K562 (cell line): ENCODE results near the gene GDF15. TPM values are rescaled to one million over a fixed set of nuclear protein-coding genes. Genes with fewer than 3 reads are reported as not detected.

Experiments
- ATF3 ChIP-seq, 2 experiments: fragments of 450-650 bp in 1 of 2; sonication (generic) in 1 of 2; formaldehyde crosslinking in 1 of 2; IDR thresholded peaks in 1 of 2; conservative IDR thresholded peaks in 1 of 2; 2 replicates each; pipeline versions ENCODE4 v1.6.1 to v1.8.1; 2016 to 2023; ENCODE audit warnings: mild to moderate bottlenecking in 2 of 2, moderate library complexity in 2 of 2, inconsistent platforms in 1 of 2, missing genetic modification reagents in 1 of 2
- DEAF1 ChIP-seq: fragments of 450-650 bp; formaldehyde crosslinking; IDR thresholded peaks from 2 replicates; pipeline ENCODE4 v1.4.0; 2020; ENCODE audit warnings: mild to moderate bottlenecking, moderate library complexity
- E2F5 ChIP-seq: sonication (generic); formaldehyde crosslinking; IDR thresholded peaks from 2 replicates; pipeline ENCODE4 v1.8.0; 2022; ENCODE audit warnings: mild to moderate bottlenecking, missing genetic modification reagents
- ELF4 ChIP-seq: fragments of 450-650 bp; formaldehyde crosslinking; IDR thresholded peaks from 2 replicates; pipeline ENCODE4 v1.4.0; 2022; ENCODE audit warnings: missing genetic modification characterization
- GABPB2 ChIP-seq: fragments of 250-450 bp; sonication (Bioruptor Pico); conservative IDR thresholded peaks from 2 replicates; pipeline ENCODE4 v1.5.1; 2021; ENCODE audit warnings: mild to moderate bottlenecking
- HBP1 ChIP-seq: fragments of 450-650 bp; formaldehyde crosslinking; IDR thresholded peaks from 2 replicates; pipeline ENCODE4 v1.4.0; 2022; ENCODE audit warnings: missing genetic modification characterization
- KDM1A ChIP-seq, 2 experiments: fragments of 450-650 bp; IDR thresholded peaks; 2 replicates each; pipeline ENCODE4 v1.6.1; 2016; ENCODE audit warnings: mild to moderate bottlenecking in 2 of 2
- NCOA6 ChIP-seq: fragments of 450-650 bp; IDR thresholded peaks from 2 replicates; pipeline ENCODE4 v1.6.1; 2017; ENCODE audit warnings: mild to moderate bottlenecking
- SMARCE1 ChIP-seq: fragments of 450-650 bp; IDR thresholded peaks from 2 replicates; pipeline ENCODE4 v1.7.1; 2016; ENCODE audit warnings: mild to moderate bottlenecking
- TBL1XR1 ChIP-seq, 2 experiments: IDR thresholded peaks; 2 replicates each; pipeline ENCODE4 v1.6.1; 2012; ENCODE audit warnings: improper control_type of control experiment in 2 of 2, low read length in 2 of 2, mild to moderate bottlenecking in 1 of 2
- YY1 ChIP-seq, 3 experiments: IDR thresholded peaks; 2 replicates each; pipeline ENCODE4 v1.6.1; 2011; ENCODE audit warnings: low read length in 2 of 3, mild to moderate bottlenecking in 2 of 3, moderate library complexity in 2 of 3, borderline replicate concordance in 1 of 3, control low read depth in 1 of 3, low read depth in 1 of 3; ENCODE audit not compliant: insufficient read depth in 3 of 3, insufficient replicate concordance in 2 of 3, control insufficient read depth in 1 of 3, insufficient read length in 1 of 3; ENCODE audit errors: extremely low read depth in 1 of 3
- ZBTB12 ChIP-seq: fragments of 250-450 bp; sonication (Bioruptor Pico); IDR thresholded peaks from 2 replicates; pipeline ENCODE4 v1.4.0; 2020
- ZNF184 ChIP-seq: sonication (generic); formaldehyde crosslinking; IDR thresholded peaks from 2 replicates; pipeline ENCODE4 v1.5.0; 2020; ENCODE audit warnings: missing genetic modification reagents
- ZNF324 ChIP-seq: fragments of 250-450 bp; sonication (Bioruptor Pico); IDR thresholded peaks from 2 replicates; pipeline ENCODE4 v1.4.0; 2020; ENCODE audit warnings: mild to moderate bottlenecking
- ZNF639 ChIP-seq, 2 experiments: fragments of 200-800 bp in 1 of 2; sonication (Bioruptor generic) in 1 of 2; sonication (generic) in 1 of 2; formaldehyde crosslinking in 1 of 2; IDR thresholded peaks in 1 of 2; conservative IDR thresholded peaks in 1 of 2; 2 replicates each; pipeline versions ENCODE4 v1.5.0 to v1.6.1; 2016 to 2020; ENCODE audit warnings: missing compliant biosample characterization in 1 of 2, missing genetic modification characterization in 1 of 2, missing genetic modification reagents in 1 of 2
- ZNF780A ChIP-seq: fragments of 250-450 bp; sonication (Bioruptor Pico); IDR thresholded peaks from 2 replicates; pipeline ENCODE4 v1.5.0; 2021; ENCODE audit warnings: mild to moderate bottlenecking
- polyA plus RNA-seq, 8 experiments: library from polyadenylated mRNA; depleted of rRNA in 4 of 8; stranded (reverse) in 5 of 8; unstranded in 3 of 8; fragments of >200 nt; fragmentation: Nextera tagmentation in 2 of 8; fragmentation: Illumina TruSeq in 1 of 8; extraction: Ambion mirVana in 2 of 8; extraction: Trizol in 1 of 8; gene quantifications; 2 replicates each; pipeline versions ENCODE4 v1.2.1 to v1.2.3, GENCODE V29; 2011 to 2014; ENCODE audit warnings: inconsistent platforms in 1 of 8, missing spikeins in 1 of 8
- total RNA-seq, 7 experiments: library from RNA; depleted of rRNA in 6 of 7; stranded (reverse); fragments of >200 nt in 6 of 7; fragmentation: Illumina TruSeq in 2 of 7; extraction: Trizol in 2 of 7; gene quantifications; 2 replicates each; pipeline versions ENCODE4 v1.2.1 to v1.2.3, GENCODE V29; 2011 to 2021; ENCODE audit warnings: low replicate concordance in 1 of 7

Gene GDF15
- total and polyA plus RNA-seq, 9 of the 15 experiments (the other 6 are each of a cell fraction or from before 2014, with no cell fraction given): 2.3 to 82.4 (median 12.5) TPM

GRCh38 chr19:18401580-18402112, 15.7 kb downstream of the GDF15 start (continued):
- TF ChIP-seq ELF4 (no peak), SMARCE1 (peak; percentile 59; the same call in 1 of the 2 replicates), YY1 (IDR thresholded peaks at IDR 0.05; ENCODE audit: borderline replicate concordance in 1 of 3, control insufficient read depth in 1 of 3, extremely low read depth in 1 of 3, insufficient read depth in 3 of 3, insufficient read length in 1 of 3, insufficient replicate concordance in 2 of 3, low read depth in 1 of 3, low read length in 2 of 3) (no peak), GABPB2 (CRISPR knock-in tag) (no peak), DEAF1 (0 out of 2 replicates have a peak, but pooled peaks have one; percentile 11), KDM1A (IDR thresholded peaks at IDR 0.05) (peak; percentile 58 to 88; a peak in 3 of 4 replicates), ZNF639 (CRISPR knock-in tag; conservative IDR thresholded peaks at IDR 0.05 in 1 of 2, IDR thresholded peaks at IDR 0.05 in 1 of 2) (peak in 1 of 2 experiments; percentile 56; a peak in 1 of 4 replicates), TBL1XR1 (IDR thresholded peaks at IDR 0.05; ENCODE audit: low read length in 2 of 2) (no peak), ZNF780A (no peak), NCOA6 (no peak), HBP1 (no peak), ZNF324 (CRISPR knock-in tag) (no peak), ZNF184 (CRISPR knock-in tag) (no peak), ATF3 (IDR thresholded peaks at IDR 0.05) (no peak), ATF3 (CRISPR knock-in tag; conservative IDR thresholded peaks at IDR 0.05) (no peak), ZBTB12 (CRISPR knock-in tag) (no peak), E2F5 (no peak)
